Hepatocyte (in vitro differentiated cells): Measurements from ENCODE around the gene HSPA1A.
"Not testable (repeated sequence)": the region's sequence is repeated elsewhere in the genome, so short reads cannot be mapped to it uniquely, and the experiment has no call there.

Source experiments
- CTCF ChIP-seq: fragments of 200-600 bp; sonication (generic); IDR thresholded peaks from 2 replicates; pipeline ENCODE4 v1.5.1; 2016; ENCODE audit warnings: antibody characterized with exemption, mild to moderate bottlenecking; ENCODE audit not compliant: poor library complexity
- EZH2 ChIP-seq: fragments of 200-600 bp; sonication (generic); IDR thresholded peaks from 2 replicates; pipeline ENCODE4 v1.6.1; 2016; ENCODE audit warnings: antibody characterized with exemption, mild to moderate bottlenecking, borderline replicate concordance
- EZH2phosphoT487 ChIP-seq: fragments of 200-600 bp; sonication (generic); IDR thresholded peaks from one replicate; pipeline ENCODE4 v1.6.1; 2018; ENCODE audit warnings: antibody characterized with exemption, mild to moderate bottlenecking, low read depth, moderate library complexity; ENCODE audit not compliant: unreplicated experiment, severe bottlenecking

- TF ChIP-seq CTCF, EZH2, EZH2phosphoT487: not testable (repeated sequence)
These were observed 8.4 kb downstream of the HSPA1A start for GRCh38 chr6:31823592-31824196.
